EH (cell line): ENCODE results near the gene EVX2.

Experiments
- DNase-seq: peaks from one replicate; pipeline ENCODE4 v3.0.0-alpha.2; 2015; ENCODE audit warnings: low read depth

Gene EVX2

DNA sequence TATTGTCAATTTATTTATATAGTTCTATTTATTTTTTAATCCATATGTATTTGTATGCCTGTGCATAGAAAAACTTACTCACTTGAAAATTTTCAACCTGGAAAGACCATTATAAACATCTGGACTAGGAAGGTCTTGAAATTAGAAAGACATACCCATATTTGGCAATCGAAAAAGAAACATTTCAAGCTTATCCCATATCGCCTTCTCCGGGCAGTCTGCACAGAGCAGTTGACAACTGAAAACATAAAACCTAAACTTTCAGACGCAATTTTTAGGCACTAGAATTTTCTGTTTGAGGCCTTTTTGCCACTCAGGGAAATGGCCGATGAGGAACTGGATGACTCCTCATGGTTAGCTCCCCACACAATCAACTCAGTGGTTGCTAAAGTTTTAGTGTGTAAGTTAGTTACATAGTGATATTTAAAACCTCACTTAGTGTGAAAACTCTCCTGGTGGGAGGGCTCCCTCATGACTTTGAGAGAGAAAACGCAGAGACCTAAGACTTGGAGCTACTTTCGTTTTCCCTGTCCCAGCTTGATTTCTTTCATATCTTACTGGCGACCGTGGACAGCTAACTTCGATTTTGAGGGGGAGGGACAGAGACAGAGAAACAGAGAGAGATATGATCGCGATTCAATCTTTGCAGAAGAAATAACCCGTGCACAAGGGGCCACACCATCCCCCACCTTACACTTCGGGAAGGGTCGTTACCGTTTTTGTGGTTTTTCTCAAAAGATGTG lies 12.7 kb upstream of the EVX2 start:
- DNase-seq: peak; percentile 51

DNA sequence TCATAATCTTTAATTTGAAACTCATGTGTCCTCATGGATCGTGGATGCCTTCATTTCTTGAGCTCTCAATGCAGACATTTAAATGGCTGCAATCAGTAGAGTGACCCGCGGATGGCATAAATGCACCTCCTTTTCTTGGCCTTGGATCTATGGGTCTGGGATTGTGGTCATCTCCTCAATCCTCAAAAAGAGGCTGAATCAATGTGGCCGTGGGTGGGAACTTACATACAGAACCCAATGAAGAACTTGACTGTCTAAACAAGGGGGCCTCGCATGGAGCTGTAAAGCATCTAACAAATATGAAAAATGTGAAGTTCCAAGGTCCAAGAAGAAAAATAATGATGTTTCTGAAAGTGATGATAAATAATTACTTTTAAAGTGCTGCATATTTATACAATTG lies 11.7 kb upstream of the EVX2 start:
- DNase-seq: no peak

DNA sequence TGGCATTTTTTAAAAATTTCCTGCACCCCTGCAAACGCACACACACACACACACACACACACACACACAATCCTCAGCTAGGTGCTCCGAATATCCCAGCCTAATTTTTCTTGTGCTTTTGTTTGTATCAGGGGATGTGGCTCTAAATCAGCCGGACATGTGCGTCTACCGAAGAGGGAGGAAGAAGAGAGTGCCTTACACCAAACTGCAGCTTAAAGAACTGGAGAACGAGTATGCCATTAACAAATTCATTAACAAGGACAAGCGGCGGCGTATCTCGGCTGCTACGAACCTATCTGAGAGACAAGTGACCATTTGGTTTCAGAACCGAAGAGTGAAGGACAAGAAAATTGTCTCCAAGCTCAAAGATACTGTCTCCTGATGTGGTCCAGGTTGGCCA lies 10.6 kb upstream of the EVX2 start:
- DNase-seq: no peak

DNA sequence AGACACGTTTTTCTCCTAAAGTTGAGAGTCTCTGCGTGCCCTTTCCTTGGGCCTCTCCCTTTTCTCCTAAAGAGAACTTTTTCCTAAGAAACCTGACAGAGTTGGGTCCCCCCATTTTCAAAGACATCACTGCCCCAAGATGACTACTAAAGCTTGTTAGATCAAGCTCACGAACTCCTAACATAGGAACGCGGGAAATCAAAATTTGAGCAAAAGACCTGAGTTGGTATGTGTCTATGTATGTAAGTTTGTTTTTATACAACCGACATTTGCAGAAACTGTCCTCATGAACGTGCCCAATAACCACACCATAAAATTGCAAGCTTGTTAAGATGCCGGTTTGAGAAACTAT lies 10.1 kb upstream of the EVX2 start:
- DNase-seq: no peak

DNA sequence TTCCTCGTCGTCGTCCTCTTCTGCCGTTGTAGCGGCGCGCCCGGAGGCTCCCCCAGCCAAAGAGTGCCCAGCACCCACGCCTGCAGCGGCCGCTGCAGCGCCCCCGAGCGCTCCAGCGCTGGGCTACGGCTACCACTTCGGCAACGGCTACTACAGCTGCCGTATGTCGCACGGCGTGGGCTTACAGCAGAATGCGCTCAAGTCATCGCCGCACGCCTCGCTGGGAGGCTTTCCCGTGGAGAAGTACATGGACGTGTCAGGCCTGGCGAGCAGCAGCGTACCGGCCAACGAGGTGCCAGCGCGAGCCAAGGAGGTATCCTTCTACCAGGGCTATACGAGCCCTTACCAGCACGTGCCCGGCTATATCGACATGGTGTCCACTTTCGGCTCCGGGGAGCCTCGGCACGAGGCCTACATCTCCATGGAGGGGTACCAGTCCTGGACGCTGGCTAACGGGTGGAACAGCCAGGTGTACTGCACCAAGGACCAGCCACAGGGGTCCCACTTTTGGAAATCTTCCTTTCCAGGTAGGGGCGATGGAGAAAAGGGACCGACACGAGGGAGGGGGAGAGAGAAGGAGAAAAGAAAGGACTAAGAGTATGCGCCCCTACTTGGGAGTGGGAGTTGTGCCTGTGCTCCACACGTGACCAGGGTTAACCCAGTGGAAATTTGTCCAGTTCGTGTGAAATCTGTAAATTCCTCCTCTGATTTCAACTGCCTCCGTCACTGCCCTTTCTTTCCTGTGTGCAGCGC lies 9.6 kb upstream of the EVX2 start:
- DNase-seq: peak; percentile 53

DNA sequence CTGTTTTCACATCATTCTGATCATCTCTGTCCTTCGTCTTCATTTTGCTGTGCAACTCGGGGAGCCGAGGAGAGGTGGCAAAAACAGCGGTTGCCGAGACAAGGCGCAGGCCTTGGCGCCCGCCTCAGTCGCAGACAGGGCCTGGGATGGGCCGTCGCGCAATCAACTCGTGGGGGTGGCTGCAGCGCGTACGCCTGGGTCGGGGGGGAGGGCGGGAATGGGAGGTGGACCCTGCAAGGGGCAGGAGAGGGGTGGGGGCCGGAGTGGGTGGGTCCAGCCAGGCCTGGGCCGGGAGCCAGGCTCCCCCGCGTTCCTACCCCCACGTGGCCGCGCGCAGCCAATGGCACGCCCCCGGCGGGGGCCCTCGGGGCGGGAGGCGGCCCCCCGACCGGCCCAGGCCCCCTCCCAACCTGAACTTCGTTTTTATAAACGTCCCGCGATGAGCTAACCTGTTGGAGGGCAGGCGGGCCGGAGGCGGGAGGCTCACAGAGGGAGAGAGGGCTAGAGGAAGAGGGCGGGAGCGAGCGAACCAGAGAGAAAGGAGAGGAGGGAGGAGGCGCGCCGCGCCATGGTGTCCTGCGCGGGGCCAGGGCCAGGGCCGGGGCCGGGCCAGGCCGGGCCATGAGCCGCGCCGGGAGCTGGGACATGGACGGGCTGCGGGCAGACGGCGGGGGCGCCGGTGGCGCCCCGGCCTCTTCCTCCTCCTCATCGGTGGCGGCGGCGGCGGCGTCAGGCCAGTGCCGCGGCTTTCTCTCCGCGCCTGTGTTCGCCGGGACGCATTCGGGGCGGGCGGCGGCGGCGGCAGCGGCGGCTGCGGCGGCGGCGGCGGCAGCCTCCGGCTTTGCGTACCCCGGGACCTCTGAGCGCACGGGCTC lies 8.7 kb upstream of the EVX2 start, which contains the start of gene HOXD13:
Gene HOXD13 (plus strand): TSS at position 452 of the 875 bp plus-strand sequence. CDS start 170 bp downstream, at position 622.
- peak; percentile 57 for DNase-seq

DNA sequence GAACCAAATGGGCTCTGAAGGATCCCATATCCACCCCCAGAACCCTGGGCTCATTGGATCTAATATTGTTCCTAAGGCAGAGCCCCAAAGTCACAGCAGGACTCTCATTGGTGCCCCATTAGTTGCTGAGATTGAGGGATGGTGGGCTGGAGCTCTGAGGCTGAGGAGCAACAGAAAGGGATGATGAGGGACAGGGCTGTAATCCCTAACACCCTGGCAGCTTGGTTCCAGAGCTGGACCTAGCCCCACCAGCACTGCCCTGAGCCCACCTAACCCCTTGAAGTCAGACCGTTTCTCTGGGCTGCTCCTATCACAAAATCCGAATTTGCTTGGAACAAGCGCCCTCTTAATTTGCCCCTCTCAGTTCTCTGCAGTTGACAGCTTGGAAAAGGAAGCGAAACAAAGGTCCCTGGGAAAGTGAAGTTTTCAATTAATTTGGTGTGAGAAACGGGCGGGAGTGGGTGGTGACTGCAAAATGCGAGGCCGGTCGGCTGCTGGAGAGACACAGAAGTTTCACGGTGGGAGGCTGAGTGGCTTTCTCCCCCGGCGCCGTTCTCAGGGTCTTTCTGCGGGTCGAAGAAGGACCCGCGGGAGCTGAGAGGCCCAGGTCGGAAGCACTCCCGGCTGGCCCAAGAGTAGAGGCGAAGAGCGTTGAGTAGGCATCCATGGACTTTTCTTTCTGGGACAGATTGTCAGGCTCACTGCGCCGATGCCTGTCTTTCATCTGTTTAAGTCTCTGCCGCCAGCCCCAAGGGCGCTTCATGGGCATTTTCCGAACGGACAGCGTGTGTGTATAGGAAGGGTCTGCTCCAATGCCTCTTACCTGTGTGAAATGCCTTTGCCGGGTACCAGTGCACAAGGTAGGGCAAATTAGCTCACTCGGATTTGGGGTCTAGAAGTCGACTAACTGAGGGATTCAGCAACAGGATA lies 7.8 kb upstream of the EVX2 start:
- DNase-seq: no peak

DNA sequence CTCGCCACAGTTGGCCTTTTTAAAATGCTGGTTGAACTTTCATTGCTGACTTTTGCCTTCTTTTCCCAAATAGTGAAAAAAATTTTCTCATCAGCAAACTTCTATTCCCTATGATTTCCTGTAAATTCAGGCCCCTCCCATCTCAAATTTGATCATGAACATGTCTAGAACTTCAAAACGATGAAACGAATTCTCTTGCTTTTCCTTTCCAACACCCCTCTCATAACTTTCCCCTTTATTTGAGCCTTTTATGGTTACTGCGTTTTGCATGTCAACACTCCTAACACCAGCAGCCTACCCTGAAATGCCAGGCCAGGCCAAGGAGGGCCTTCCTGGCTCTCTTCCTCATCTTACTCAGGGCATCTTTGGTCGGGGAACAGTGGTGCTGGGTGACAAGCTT lies 7.1 kb upstream of the EVX2 start:
- DNase-seq: no peak

DNA sequence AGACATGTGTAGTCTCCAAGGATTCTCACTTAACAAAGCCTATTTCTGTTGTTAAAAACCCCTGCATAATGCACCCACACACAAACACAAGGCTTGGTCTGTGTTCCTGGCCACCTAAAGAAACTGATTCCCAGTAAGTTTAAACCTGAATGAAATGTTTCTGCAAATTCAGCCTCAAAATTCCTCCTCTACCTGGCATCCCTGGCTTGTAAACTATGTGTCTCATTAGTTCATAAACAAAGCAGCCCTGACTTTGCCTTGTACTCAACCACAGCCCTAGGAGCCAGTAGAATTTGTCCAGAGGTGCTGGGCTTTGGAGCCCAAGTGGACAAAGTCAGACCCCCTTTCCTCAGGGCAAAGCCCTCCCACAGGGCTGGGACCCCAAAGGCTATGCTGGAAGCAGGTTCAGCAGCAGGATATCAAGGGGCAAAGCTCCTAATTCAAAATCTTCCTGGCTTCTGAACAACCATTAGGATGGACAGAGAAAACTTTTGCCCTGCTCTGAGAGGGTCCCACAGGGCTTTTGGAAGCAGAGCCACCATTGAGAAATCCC lies 6.2 kb upstream of the EVX2 start:
- no peak for DNase-seq

DNA sequence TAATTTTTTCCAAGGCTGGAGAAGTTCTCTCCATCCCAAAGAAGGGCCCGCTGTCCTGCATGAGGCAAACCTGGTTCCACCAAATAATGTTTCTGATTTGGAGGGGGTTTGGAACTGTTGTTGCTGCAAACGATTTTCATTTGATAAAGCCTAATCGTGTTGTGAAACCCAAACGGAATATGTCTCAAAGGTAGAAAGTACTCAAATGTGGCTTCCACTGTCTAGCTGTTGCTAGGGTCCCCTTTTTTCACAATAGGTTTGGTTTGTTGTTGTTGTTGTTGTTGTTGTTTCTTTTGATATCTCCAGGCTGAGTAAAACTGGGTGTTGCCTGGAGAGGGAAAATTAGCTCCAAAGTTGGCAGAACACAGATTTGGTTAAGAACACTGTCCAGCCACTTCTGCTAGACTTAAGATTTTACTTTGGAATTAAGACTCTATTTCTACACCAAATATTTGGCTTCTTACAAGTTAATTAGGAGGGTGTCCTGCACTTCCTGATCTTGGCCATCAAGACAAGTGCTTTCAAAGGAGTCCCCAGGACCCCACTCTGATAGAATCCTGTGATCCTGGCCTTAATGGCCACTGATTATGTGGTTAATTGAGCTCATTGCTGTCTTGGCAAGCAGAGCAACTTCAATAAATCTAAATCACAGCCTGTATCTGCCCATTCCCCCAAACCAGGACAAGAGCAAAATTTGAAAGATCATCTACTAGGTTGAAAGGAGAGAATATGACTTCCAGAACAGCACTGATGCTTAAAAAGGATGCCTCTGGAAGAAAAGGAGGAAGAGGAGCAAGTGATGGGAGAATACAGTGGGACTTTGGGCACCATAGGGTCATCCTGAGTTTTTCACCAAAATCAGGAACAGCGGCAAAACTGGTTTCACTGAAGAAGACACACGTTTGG lies 5.4 kb upstream of the EVX2 start:
- no peak for DNase-seq

DNA sequence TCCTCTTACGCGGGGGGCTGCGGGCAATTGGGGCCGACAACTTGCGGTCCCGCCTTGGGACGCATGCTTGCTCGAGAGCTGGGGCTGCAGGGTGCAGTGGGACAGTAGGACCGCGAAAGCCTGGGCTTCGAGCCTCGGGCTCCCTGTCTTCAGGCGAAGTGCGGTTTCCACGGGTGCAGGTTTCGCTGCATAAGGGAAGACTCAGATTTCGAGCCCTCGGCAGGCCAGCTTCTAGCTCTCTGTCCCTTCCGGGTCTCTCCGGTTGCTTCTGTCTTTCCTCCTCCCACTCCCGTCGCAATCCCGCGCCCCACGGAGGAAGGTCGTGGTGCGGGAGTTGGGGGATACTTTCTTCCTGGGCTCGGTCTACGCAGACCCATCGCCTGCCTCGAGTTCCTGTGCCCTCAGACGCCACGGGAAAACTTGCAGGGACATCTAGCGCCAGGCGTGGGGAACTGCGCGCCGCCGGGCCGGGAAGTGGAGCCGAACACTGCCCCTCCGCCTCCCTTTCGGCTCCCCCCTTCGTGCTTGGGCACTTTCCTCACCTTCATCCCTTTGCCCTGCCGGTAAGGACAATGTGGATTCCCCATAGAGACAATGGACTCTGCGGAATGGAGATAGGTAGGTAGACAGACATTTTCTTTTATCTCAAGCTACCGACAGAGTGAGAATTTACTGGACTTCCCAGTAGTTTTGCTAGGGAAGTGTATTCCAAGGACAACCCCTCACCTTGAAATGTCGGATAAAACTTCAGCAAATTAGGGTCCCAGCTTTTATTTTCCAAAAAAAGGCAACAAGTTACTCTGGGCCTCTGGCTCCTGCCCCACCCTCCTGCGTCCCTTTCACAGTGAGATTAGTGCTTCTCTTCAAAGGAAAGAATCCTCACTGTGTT lies 4.5 kb upstream of the EVX2 start:
- DNase-seq: peak; percentile 60

DNA sequence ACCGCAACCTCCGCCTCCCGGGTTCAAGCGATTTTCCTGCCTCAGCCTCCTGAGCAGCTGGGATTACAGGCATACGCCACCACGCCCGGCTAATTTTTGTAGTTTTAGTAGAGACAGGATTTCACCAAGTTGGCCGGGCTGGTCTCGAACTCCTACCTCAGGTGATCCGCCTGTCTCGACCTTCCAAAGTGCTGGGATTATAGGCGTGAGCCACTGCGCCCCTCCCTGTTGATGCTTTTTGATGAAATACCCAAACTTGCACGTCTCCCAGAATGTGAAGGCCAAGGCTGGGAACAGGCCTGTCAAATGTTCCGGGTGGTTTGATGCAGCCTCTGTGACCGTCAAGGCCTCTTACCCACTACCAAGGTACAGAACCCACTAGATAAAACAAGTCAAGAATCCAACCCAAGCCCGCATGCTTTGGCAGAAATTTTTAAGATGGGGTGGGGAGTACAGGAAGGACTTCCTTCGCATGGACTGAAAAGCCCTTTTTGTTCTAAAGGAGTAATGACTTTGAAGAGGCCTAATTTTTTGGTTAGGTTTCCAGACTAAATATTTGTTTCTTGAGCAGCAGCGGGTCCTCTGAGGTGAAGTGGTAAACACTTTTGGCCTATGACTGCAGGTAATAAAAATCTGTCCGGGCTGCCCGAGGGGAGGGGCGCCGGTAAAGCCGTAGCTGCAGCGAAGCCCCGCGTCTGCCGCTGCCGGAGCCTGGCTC lies 3.7 kb upstream of the EVX2 start:
- no peak for DNase-seq

DNA sequence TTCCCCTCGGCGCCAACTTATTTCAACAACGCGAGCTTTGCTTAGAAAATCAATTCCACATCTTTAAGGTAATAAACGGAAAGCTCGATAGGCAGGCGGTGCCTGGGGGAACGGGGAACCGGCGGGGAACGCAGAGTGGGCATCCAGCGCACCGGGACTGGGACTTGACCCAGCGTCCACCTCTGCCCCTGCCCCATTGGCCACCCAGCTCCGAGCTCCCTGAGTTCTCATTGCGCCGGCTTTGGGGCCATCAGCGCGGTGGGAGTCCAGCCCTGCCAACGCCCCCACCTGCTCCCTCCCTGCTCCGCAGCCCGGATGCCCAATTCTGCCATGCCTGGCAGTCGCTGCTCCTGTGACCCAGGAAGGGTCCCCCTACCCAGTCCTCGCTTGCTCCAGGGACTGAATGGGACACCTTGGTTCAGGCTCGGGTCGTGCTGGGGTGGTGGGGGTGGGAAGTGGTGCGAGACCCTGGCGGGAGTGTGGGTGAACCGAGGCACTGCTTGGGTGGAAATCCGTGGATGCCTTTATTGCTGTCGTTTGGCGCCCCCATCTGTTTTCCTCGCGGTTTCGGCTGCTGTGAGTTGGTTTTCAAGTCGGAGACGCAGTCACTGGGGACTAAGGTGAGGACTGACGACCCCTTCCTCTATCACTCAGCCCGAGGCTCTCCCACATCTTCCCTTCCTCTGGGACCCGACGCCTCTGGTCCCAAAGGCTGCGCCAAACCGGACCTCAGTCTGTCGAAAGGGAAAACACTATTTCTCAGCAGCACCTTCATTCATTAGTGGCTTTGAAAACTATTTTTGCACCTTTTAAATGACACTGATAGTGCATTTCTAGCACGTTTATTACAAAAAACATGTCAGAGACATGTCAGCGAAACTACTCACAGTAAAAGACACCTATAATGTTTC lies 2.4 kb upstream of the EVX2 start:
- peak; percentile 49 for DNase-seq

DNA sequence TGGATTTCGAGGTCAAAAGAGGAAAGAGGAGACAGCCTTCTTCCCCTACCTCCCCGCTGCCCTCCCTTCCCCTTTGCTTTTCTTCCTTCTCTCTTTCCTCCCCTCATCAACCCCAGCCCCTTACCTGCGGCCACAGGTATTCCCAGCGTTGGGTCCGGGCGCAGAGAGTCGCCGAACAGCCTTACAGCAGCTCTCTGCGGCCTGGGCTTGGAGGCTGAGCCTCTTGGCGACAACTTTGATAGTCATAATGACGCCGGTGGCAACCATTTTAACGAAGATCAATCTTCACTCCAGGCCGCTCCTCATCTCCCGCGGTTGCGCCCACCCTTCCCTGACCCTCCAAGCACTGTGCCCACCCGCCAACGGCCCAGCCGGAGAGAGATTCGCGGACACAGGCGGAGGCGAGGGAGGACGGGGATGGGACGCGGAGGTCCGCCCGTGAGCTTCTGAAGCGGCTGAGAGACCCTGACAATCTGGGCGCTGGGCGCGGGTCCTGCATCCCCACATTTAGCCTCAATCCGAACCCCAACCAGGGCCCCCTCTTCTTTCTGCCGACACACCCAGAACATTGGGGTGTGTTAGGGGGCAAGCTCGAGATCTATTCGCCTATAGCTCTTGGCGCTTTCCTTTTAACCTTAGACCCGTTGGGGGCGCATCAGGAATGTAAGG lies 1.5 kb upstream of the EVX2 start:
- no peak for DNase-seq

DNA sequence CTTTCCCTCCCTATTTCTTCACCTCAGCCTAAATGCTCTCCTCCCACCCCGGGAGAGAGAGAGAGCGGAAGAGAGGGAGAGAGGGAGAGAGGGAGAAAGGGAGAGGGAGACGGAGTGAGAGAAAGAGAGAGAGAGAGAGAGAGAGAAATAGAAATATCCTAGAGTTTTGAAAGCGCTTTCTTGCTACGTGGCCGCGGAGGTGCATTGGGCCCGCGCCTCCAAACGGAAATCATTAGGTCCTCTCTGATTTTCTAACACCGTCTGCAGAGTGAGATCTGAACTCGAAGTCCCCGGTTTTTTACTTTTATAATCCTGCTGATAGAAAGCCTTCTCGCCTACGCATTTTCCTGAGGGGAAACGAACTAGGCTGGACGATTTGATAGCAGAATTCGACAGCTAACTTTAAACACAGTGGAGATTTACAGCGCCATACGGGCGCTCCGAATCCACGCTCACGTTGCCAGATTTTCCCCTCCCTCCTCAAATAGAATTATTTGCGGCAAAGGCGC lies 903 bp upstream of the EVX2 start:
- no peak for DNase-seq
